Stimulated activated naive B cell treated with anti-CD40 and anti-IgM and Interleukin-4, amounts not matched to agents 10 μg/mL and 1 μg/mL and 100 μg/mL, for 72 hours (primary cell): Measurements from ENCODE around the gene TOMM70.

ENCODE experiments used
- ATAC-seq, 2 donors: fragments of 150-1000 bp; cut with Tn5 transposase; replicated peaks; 2 replicates each; pipeline ENCODE4 v1.10.0; 2021; ENCODE audit warnings: moderate library complexity in 1 of 2
- DNase-seq: peaks from one replicate; pipeline ENCODE4 v3.0.0; 2021
- H3K27ac Mint-ChIP-seq: one replicate; pipeline ENCODE4 v1.8.0; 2022; ENCODE audit warnings: mild to moderate bottlenecking, mixed read lengths
- H3K27me3 Mint-ChIP-seq, 2 donors: one replicate each; pipeline ENCODE4 v1.8.0; 2022; ENCODE audit warnings: mixed read lengths in 2 of 2
- H3K36me3 Mint-ChIP-seq, 2 donors: one replicate each; pipeline ENCODE4 v1.8.0; 2022; ENCODE audit warnings: mixed read lengths in 2 of 2, mild to moderate bottlenecking in 1 of 2
- H3K4me1 Mint-ChIP-seq, 2 donors: one replicate each; pipeline ENCODE4 v1.8.0; 2022; ENCODE audit warnings: mixed read lengths in 2 of 2, mild to moderate bottlenecking in 1 of 2
- H3K4me3 Mint-ChIP-seq, 2 donors: one replicate each; pipeline ENCODE4 v1.8.0; 2022; ENCODE audit warnings: mild to moderate bottlenecking in 2 of 2, mixed read lengths in 2 of 2, moderate library complexity in 1 of 2
- H3K9me3 Mint-ChIP-seq, 2 donors: one replicate each; pipeline ENCODE4 v1.8.0; 2022; ENCODE audit warnings: mixed read lengths in 2 of 2, mild to moderate bottlenecking in 1 of 2

TOMM70 gene

GRCh38 chr3:100423611-100424010 lies 22.7 kb upstream of the TOMM70 start:
- H3K36me3 Mint-ChIP-seq: no peaks in the 10 kb centered on the region
- H3K27me3 Mint-ChIP-seq: no peaks in the 10 kb centered on the region
- H3K4me3 Mint-ChIP-seq: no peak overlapping the region
- peaks cover 0 to 5% of the 10 kb centered on the region in 2 donors for H3K4me1 Mint-ChIP-seq
- DNase-seq: no peak
- no peak overlapping the region for H3K27ac Mint-ChIP-seq
- no peaks in the 10 kb centered on the region for H3K9me3 Mint-ChIP-seq
- no peak for ATAC-seq

- no peak for ATAC-seq
- no peak overlapping the region for H3K4me3 Mint-ChIP-seq
- H3K36me3 Mint-ChIP-seq: no peaks in the 10 kb centered on the region
- no peak for DNase-seq
- H3K27ac Mint-ChIP-seq: no peak overlapping the region
- H3K27me3 Mint-ChIP-seq: no peaks in the 10 kb centered on the region
- peaks cover 0 to 5% of the 10 kb centered on the region in 2 donors for H3K4me1 Mint-ChIP-seq
- no peaks in the 10 kb centered on the region for H3K9me3 Mint-ChIP-seq
Observed at GRCh38 chr3:100420885-100421284, 20.0 kb upstream of the TOMM70 start.

DNA sequence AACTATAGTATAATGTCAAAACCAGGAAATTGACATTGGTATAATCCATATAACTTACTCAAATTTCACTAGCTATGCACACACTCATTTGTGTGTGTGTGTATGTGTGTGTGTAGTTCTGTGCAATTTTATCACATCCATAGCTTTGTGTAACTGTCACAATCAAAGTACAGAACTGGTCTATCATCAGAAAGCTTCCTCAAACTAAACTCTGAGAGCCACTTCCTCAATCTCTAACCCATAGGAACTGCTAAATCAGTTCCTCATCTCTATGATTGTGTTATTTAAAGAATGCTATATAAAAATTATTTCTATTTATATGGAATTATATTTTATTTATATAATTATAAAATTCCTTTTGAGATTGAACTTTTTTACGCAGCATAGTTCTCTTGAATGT lies 18.5 kb upstream of the TOMM70 start:
- DNase-seq (no peak), ATAC-seq (peak; percentile 42 to 59)
- no peaks in the 10 kb centered on the region for H3K27me3 Mint-ChIP-seq
- no peak overlapping the region for H3K27ac Mint-ChIP-seq
- no peaks in the 10 kb centered on the region for H3K9me3 Mint-ChIP-seq
- H3K36me3 Mint-ChIP-seq: no peaks in the 10 kb centered on the region
- no peak overlapping the region for H3K4me3 Mint-ChIP-seq
- H3K4me1 Mint-ChIP-seq: peaks cover 0 to 5% of the 10 kb centered on the region in 2 donors

DNA sequence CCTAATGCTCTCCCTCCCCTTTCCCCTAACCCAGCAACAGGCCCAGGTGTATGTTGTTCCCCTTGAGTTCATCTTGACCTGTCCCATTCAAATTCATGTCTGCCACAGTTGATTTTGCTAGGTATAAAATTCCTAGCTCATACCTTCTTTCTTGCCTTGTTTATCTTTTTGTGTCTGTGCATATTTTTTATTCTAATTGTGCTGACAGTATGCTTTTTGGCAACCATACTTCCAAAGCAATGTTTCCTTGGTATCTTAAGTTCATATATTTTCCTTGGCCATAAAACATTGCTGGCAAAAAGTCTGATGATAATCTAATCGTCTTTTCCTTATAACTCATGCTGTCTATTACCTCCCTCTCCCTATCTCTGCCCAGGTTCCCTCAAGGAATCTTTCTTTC lies 16.0 kb upstream of the TOMM70 start:
- no peak for DNase-seq
- H3K4me3 Mint-ChIP-seq: no peak overlapping the region
- H3K27me3 Mint-ChIP-seq: no peaks in the 10 kb centered on the region
- H3K36me3 Mint-ChIP-seq: peaks cover 0 to 8% of the 10 kb centered on the region in 2 donors
- no peak for ATAC-seq
- peaks cover 5 to 6% of the 10 kb centered on the region in 2 donors for H3K4me1 Mint-ChIP-seq
- no peaks in the 10 kb centered on the region for H3K9me3 Mint-ChIP-seq
- H3K27ac Mint-ChIP-seq: no peak overlapping the region

GRCh38 chr3:100416176-100416575 lies 15.3 kb upstream of the TOMM70 start:
- H3K4me1 Mint-ChIP-seq: peaks cover 5 to 6% of the 10 kb centered on the region in 2 donors
- H3K4me3 Mint-ChIP-seq: no peak overlapping the region
- DNase-seq (no peak), ATAC-seq (no peak)
- H3K27me3 Mint-ChIP-seq: no peaks in the 10 kb centered on the region
- peaks cover 5 to 15% of the 10 kb centered on the region in 2 donors for H3K36me3 Mint-ChIP-seq
- peaks cover 1 to 5% of the 10 kb centered on the region in 2 donors for H3K9me3 Mint-ChIP-seq
- no peak overlapping the region for H3K27ac Mint-ChIP-seq

- Mint-ChIP-seq H3K27me3 (no peaks in the 10 kb centered on the region), H3K36me3 (peaks cover 16 to 25% of the 10 kb centered on the region in 2 donors), H3K27ac (no peak overlapping the region)
Observed at GRCh38 chr3:100413613-100414012, 12.7 kb upstream of the TOMM70 start.

DNA sequence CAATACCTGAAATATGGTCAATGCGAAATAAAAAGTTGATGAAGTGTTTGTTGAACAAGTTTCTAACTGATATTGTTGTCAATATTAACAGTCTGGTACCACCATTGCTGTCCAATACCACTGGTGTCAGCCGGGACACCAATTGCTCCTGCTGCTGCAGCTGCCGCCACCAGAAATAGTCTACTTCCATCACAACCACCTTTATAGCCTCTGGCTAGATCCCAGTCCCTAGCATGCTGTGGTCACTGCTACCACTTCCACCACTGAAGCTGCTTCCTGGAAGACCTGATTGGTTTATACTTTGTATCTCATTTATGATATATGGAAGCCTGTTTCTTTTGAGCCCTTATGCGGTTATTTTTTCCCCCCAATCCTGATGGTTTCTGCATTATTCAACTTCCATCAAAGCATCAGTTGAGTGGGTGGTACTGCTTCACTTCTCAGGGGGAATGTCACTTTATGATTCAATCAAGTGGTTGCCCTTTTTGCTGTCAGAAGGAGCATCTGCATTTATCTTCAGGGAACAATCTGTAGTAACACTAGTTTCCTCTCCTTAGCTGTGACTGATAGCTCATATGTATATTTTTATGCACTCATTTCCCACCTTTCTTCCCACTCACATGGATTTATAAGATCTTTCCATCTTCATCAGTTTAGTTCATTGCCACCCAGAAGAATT lies 12.2 kb upstream of the TOMM70 start:
- no peak overlapping the region for H3K27ac Mint-ChIP-seq

More at GRCh38 chr3:100413613-100414012, 12.7 kb upstream of the TOMM70 start:
- Mint-ChIP-seq H3K4me1 (peaks cover 0 to 6% of the 10 kb centered on the region in 2 donors), H3K9me3 (peaks cover 6 to 7% of the 10 kb centered on the region in 2 donors), H3K4me3 (no peak overlapping the region)
- ATAC-seq (no peak), DNase-seq (no peak)

GRCh38 chr3:100411091-100411982 lies 10.4 kb upstream of the TOMM70 start:
- peaks cover 25 to 34% of the 10 kb centered on the region in 2 donors for H3K36me3 Mint-ChIP-seq

More for the DNA sequence above, 12.2 kb upstream of the TOMM70 start:
- ATAC-seq (no peak), DNase-seq (no peak)
- no peaks in the 10 kb centered on the region for H3K27me3 Mint-ChIP-seq
- no peak overlapping the region for H3K4me3 Mint-ChIP-seq
- peaks cover 16 to 25% of the 10 kb centered on the region in 2 donors for H3K36me3 Mint-ChIP-seq
- peaks cover 0 to 6% of the 10 kb centered on the region in 2 donors for H3K4me1 Mint-ChIP-seq
- H3K9me3 Mint-ChIP-seq: peaks cover 6 to 7% of the 10 kb centered on the region in 2 donors

DNA sequence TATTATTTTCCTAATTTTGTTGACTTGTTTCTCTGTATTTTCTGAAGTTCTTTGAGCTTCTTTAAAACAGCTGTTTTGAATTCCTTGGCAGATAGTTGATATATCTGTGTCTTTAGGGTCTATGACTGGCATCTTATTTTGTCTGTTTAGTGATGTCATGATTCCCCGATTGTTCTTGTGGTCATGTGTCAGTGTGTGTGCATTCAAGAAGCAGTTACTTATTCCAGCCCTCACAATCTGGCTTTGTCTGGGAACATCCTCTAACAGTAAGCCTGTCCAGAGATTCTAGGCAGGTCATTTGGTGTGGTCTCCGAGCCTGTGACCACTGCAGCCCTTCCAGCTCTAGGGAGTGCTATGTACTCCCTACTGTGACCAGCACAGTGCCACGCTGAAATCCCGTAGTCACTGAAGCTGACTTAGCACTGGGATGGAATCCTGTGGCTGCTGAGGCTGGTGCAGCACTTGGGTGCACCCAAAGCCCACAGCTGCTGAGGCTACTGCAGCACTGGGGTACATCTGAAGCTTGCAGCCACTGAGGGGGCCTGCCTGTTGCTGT lies 7.2 kb upstream of the TOMM70 start:
- DNase-seq: no peak
- no peaks in the 10 kb centered on the region for H3K27me3 Mint-ChIP-seq
- ATAC-seq: no peak
- peaks cover 29 to 36% of the 10 kb centered on the region in 2 donors for H3K36me3 Mint-ChIP-seq
- H3K9me3 Mint-ChIP-seq: peaks cover 14 to 15% of the 10 kb centered on the region in 2 donors
- H3K27ac Mint-ChIP-seq: no peak overlapping the region
- H3K4me1 Mint-ChIP-seq: peaks cover 0 to 8% of the 10 kb centered on the region in 2 donors
- no peak overlapping the region for H3K4me3 Mint-ChIP-seq

More at GRCh38 chr3:100411091-100411982, 10.4 kb upstream of the TOMM70 start:
- no peak overlapping the region for H3K4me3 Mint-ChIP-seq
- ATAC-seq: no peak
- H3K27me3 Mint-ChIP-seq: no peaks in the 10 kb centered on the region
- no peak for DNase-seq
- H3K4me1 Mint-ChIP-seq: peaks cover 0 to 6% of the 10 kb centered on the region in 2 donors
- H3K9me3 Mint-ChIP-seq: peaks cover 14 to 15% of the 10 kb centered on the region in 2 donors
- H3K27ac Mint-ChIP-seq: no peak overlapping the region

- H3K27me3 Mint-ChIP-seq: no peaks in the 10 kb centered on the region
- no peak for ATAC-seq
- peaks cover 0 to 9% of the 10 kb centered on the region in 2 donors for H3K4me1 Mint-ChIP-seq
- no peak overlapping the region for H3K27ac Mint-ChIP-seq
- no peak overlapping the region for H3K4me3 Mint-ChIP-seq
- DNase-seq: no peak
- H3K9me3 Mint-ChIP-seq: peaks cover 14 to 15% of the 10 kb centered on the region in 2 donors
- H3K36me3 Mint-ChIP-seq: peaks cover 29 to 31% of the 10 kb centered on the region in 2 donors
Observed at GRCh38 chr3:100407164-100407563, 6.3 kb upstream of the TOMM70 start.

- peaks cover 8 to 29% of the 10 kb centered on the region in 2 donors for H3K4me1 Mint-ChIP-seq
- H3K36me3 Mint-ChIP-seq: peaks cover 15% of the 10 kb centered on the region in 2 donors
- no peaks in the 10 kb centered on the region for H3K27me3 Mint-ChIP-seq
- peaks cover 7 to 8% of the 10 kb centered on the region in 2 donors for H3K9me3 Mint-ChIP-seq
- H3K4me3 Mint-ChIP-seq: no peak overlapping the region
- no peak overlapping the region for H3K27ac Mint-ChIP-seq
- no peak for ATAC-seq
- no peak for DNase-seq
Observed at GRCh38 chr3:100404250-100404548, 3.3 kb upstream of the TOMM70 start.

GRCh38 chr3:100403362-100404249 lies 2.7 kb upstream of the TOMM70 start:
- DNase-seq (no peak), ATAC-seq (no peak)
- Mint-ChIP-seq H3K27me3 (no peaks in the 10 kb centered on the region), H3K36me3 (peaks cover 13 to 15% of the 10 kb centered on the region in 2 donors), H3K4me3 (no peak overlapping the region), H3K9me3 (peaks cover 7 to 8% of the 10 kb centered on the region in 2 donors), H3K4me1 (peaks cover 11 to 34% of the 10 kb centered on the region in 2 donors), H3K27ac (no peak overlapping the region)

- Mint-ChIP-seq H3K27me3 (no peaks in the 10 kb centered on the region), H3K4me1 (peaks cover 12 to 37% of the 10 kb centered on the region in 2 donors), H3K4me3 (peak overlapping the region in 1 of 2 donors; percentile 41), H3K9me3 (peaks cover 7% of the 10 kb centered on the region in 2 donors), H3K27ac (no peak overlapping the region), H3K36me3 (peaks cover 12 to 14% of the 10 kb centered on the region in 2 donors)
- DNase-seq: no peak
- ATAC-seq: no peak
Observed at GRCh38 chr3:100402891-100403290, 2.0 kb upstream of the TOMM70 start.
